Measurements from ENCODE around the gene EHD4. TPM values are rescaled to one million over a fixed set of nuclear protein-coding genes. Genes with fewer than 3 reads are reported as not detected.
A peak's percentile ranks its signal among the peaks of the same experiment; 100 is the strongest.

Gene EHD4
- total RNA-seq, 1 donor from 2014 or later: 42.2 TPM

DNA sequence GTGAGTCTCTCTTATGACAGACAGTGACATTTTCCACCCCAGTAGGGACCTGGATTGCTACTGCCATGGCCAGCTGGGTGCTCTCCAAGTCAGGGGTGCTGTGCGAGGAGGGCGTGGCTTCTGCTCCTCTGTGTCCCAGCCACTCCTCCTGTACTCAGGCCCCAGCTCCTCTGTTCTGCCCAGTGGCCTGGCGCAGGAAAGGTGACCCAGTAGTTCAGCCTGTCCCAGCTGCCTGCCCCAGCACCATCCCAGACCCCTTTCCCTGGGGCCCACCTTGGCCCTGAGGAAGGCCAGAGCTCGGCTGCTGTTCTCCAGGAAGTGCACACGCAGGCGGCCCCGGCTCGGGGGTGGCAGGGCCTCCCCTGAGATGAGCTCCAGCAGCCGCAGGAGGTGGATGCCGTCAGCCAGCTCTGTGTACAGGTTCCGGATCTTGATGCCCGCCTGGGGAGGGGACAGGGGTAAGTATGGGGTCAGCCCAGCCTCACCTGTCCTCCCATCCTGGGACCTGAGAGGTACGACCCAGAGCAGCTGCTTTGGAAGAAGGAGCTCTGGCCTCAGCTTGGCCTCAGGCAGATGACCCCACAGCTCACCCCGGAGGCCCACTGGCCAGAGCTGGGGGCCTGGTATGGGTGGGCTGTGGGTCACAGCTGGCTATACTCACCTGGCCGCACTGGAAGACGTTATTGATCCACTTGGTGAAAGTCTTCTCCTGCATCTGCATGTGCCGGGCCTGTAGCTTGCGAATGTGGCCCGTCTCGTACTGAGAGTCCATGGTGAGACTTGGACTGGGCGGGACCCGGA, 79.5 kb downstream of the EHD4 start:
- intact Hi-C loops (cut with DNase I): loop anchor here (2.0 to 10.0 kb wide), 3 partner anchors 66 to 162 kb away; partner anchors contain the start of genes JMJD7 and MAPKBP1
- DNase-seq (ENCODE audit: low spot score): peak; percentile 91

DNA sequence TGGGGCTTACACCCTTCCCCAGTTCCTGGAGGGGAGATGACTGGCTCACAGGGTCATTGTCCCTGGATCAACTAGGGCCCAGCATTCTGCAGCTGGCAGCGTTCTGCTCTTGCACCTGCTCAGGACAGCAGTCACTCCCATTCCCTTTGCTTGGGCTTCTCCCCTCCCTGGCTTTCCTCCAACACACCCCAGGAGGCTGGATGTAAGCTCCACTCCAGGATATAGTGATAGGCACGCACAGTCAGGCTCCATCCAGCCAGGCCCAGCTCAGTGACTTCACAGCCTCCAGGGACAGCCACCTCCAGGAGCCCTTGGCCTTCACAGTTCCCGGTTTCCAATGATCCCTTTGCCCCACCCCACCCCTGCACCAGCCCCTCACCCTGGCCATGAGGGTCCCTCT, 80.4 kb downstream of the EHD4 start:
- intact Hi-C loops (cut with DNase I): loop anchor here (2.0 to 10.0 kb wide), 3 partner anchors 65 to 163 kb away; partner anchors contain the start of genes JMJD7 and MAPKBP1
- DNase-seq (ENCODE audit: low spot score): no peak

DNA sequence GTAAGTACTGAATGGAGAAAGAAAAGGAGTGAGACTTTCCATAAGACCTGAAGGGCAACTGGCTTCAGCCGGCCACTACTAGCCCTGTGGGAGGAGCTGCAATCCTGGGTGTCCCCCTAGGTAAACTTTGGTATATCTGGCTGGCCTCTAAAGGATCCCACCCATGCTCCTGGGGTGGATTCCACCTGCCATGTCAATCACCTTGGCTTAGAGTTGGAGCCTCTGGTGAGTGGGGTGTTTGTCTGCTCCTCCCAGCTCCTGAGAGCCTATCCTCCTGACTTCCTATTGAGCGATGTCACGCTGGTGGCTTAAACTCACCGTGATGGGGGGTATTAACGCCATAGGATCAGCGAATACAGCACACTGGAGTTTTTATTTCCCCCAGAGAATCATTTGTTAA, 81.1 kb downstream of the EHD4 start:
- intact Hi-C loops (cut with DNase I): loop anchor here (5.0 to 10.0 kb wide), 2 partner anchors 64 to 164 kb away; partner anchors contain the start of gene JMJD7
- no peak for DNase-seq (ENCODE audit: low spot score)

DNA sequence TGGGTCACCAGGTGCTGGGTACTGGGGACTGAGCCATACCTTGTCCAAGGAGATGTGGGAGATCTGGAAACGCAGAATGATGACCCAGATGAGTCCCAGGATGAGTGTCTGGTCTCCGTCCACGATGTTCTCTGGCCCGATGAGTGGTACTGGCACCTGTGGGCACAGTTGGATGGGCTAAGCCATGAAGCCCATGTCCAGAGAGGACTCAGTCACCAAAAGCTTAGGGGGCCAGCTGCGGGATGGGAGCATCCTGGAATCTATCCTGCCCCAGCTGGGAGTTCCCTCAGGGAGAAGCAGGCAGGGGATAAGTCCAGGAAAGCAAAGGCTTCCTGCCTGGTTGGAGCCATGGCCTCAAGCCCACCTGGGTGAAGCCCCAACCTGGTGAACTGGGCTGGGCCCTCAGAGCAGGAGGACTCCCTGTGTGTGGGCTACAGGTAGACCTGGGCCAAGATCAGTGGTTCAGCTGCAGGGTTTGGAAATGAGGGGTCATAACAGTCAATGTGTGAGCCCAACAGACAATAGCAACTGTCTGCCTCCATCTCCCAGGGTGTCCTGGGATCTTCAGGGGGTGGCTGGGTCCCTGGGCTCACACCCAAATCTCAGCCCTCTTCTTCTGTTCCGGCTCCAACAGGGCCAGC, 82.2 kb downstream of the EHD4 start:
- intact Hi-C loops (cut with DNase I): loop anchor here (5.0 to 10.0 kb wide), 2 partner anchors 63 to 165 kb away; partner anchors contain the start of gene JMJD7
- no peak for DNase-seq (ENCODE audit: low spot score)

DNA sequence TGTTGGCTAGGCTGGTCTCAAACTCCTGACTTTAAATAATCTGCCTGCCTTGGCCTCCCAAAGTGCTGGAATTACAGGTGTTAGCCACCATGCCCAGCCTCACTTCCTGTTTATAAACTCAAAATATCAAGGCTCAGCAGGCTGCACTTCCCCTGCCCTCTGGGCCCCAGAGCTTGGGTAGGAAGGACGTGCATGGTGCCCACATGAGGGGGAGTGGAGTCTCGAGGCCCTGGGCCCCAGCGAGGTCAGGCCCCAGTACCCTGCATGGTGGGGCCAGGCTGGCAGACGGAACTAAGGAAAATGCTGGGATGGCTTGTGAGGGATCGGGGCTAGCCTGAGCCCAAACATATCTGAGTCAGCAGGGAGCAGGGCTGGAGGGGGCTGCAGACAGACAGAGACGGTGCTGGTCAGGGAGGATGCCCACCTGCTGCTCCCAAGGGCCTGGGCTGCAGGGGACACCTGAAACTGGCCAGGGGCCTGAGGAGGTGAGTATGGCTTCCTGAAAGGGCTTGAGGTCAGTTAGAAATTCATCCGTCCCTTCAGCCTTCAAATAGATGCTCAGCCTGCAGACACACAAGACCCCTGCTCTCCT, 83.6 kb downstream of the EHD4 start:
- intact Hi-C loops (cut with DNase I): no loop called here

DNA sequence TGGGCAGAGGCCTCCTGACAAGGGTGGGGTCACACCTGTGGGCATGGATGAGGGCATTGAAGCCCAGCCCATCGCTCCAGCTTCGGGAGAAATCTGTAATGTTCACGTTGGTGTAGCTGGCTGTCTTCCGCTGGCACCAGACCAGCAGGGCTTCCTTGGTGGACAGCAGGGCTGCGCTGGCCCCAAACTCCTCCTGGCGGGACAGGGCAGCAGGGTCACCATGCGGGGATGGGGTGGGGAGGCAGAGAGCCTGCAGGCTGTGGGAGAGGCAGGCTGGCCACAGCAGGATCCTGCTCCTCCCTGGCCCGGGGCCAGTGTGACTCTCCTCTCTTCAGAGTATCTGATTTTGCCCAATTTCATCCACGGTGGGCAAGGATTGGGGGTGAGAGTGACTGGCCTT, 84.5 kb downstream of the EHD4 start:
- intact Hi-C loops (cut with DNase I): no loop called here
- no peak for DNase-seq (ENCODE audit: low spot score)

More for the DNA sequence above, 83.6 kb downstream of the EHD4 start:
- DNase-seq (ENCODE audit: low spot score): no peak

DNA sequence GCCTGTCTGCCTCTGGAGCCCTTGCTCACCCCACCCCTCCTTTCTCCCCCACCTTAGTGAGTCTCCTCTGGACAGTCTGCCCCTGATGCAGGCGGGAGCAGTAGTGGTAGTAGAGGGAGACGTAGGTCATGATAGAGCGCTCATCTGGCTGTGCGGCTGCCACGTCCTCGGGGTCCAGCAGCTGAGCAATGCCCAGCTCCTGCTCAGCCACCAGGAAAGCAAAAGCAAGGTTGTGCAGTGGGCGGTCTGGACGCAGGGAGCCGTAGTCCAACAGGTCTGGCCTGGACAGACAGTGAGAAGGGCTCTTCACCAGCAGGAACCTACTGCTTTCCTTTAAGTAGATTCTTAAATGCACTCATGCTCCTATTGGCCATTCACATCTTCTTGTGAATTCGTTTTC, 85.2 kb downstream of the EHD4 start:
- no peak for DNase-seq (ENCODE audit: low spot score)
- intact Hi-C loops (cut with DNase I): no loop called here

DNA sequence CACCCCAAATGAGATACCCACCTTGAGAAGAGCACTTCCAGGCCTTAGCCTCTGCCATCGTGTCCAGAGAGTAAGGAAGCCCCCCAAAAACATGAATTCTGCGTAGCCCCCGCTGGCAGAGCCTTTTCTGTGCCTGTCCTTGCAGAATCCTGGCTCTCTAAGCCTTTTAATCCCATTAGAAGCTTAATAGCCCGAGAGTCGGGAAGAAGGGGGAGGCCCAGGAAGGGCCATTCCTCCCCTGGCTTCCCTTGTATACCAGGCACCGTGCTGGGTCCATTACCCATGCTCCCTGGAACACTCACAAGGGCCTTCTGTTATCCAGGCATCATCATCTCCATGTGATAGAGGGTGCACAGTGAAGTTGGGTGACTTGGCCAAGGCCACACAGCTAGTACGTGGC, 85.6 kb downstream of the EHD4 start:
- intact Hi-C loops (cut with DNase I): no loop called here
- DNase-seq (ENCODE audit: low spot score): no peak

DNA sequence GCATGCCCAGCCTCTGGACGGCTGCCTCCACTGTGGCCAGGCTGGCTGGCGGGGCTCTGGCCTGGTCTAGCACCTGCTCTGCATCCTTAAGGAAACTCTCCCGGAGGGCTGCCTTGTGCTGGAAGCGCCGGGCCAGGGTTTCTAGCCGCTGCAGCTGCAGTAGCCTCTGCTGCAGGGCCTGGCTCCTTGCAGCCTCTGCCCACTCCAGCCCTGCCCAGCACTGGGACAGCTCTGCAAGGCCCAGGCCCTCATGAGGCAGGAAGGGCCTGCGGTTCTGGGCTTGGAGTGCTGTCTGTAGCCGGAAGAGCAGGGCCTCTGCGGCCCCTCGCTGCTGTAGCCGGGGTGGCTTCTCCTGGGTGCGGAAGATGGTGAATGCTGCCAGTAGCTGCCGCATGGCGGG, 86.5 kb downstream of the EHD4 start:
- no peak for DNase-seq (ENCODE audit: low spot score)
- intact Hi-C loops (cut with DNase I): no loop called here

DNA sequence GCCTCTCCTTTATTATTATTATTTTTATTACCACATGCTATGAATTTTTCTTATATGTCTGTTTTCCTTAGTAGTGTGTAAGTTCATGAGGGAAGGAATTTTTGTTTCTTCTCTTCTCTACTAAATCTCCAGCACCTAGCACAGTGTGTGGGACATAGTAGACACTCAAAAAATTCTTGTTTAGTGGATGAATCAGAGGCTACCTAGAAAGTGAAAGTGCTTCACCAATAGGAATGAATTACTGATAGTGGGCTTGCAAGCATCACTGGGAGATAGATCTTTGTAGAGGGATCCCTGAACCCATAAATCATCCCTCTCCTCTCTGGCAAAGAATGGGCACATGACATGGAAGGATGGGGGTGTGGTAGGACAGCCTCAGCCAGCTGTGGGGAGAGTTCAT, 87.0 kb downstream of the EHD4 start:
- intact Hi-C loops (cut with DNase I): no loop called here
- no peak for DNase-seq (ENCODE audit: low spot score)

DNA sequence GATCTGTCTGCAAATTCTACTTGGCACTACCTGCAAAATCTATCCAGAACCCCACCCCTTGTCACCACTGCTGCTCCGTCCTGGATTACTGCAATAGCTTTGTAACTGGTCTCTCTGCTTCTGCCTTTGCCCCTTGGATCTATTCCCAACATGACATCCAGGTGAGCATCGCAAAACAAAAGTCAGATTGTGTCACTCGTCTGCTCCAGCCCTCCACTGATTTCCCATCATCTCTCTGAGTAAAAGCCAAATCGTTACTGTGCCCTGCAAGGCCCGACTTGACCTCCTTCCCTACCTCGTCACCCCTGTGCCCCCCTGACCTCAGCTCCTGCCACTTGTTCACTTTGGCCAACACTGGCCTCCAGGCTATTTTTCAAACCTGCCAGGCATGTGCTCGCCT, 87.9 kb downstream of the EHD4 start:
- DNase-seq (ENCODE audit: low spot score): no peak
- intact Hi-C loops (cut with DNase I): no loop called here

DNA sequence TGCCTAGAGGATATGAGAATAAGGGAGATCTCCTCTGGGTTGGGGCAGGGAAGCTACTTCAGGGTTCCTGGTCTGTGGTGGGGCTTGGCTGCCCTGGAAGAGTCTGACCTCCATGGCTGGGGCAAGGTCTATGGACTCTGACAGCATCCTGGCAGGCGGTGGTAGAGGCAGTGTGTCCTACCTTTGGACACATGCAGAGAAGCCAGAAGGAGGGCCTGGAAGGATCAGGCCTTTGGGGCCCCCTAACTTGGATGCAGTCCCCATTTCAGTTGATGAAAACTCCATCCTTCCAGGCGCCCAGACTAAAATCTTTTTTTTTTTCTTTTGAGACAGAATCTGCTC, 88.9 kb downstream of the EHD4 start:
- intact Hi-C loops (cut with DNase I): no loop called here
- no peak for DNase-seq (ENCODE audit: low spot score)

DNA sequence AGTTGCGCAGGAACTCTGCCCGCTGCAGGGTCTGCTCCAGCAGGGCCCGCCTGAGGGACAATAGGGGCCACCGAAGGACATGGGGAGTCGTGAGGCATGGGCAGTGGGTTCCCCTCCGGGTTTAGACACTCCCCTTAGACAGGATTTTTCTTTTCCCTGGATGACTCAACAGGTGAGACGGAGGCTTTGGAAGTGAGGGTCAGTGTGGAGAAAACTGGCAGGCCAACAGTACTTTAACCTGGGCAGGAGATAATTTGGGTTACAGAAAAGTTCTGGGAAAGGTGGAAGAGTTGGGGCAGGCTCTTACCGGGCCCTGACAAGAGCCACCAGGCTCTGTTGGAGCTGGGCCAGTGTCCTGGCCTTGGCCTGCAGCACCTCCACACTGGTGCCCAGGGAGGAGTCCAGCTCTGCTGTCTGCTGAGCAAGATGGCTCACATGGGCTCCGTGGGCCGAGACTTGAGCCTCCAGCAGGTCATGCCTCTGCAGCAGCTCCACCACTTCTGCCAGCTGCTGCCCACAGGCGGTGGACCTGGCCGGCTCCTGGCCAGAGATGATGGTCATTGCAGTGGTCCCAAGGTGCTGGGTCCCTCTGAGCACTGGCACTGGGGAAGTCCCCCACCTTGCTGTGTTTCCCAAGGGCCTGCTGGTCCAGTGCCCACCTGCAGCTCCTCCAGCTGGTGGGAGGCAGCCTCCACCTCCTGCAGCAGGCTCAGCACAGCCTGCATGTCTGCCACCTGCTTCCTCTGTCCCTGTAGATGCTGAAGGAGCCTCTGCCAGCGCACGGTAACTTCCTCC, 89.5 kb downstream of the EHD4 start:
- no peak for DNase-seq (ENCODE audit: low spot score)
- intact Hi-C loops (cut with DNase I): no loop called here

DNA sequence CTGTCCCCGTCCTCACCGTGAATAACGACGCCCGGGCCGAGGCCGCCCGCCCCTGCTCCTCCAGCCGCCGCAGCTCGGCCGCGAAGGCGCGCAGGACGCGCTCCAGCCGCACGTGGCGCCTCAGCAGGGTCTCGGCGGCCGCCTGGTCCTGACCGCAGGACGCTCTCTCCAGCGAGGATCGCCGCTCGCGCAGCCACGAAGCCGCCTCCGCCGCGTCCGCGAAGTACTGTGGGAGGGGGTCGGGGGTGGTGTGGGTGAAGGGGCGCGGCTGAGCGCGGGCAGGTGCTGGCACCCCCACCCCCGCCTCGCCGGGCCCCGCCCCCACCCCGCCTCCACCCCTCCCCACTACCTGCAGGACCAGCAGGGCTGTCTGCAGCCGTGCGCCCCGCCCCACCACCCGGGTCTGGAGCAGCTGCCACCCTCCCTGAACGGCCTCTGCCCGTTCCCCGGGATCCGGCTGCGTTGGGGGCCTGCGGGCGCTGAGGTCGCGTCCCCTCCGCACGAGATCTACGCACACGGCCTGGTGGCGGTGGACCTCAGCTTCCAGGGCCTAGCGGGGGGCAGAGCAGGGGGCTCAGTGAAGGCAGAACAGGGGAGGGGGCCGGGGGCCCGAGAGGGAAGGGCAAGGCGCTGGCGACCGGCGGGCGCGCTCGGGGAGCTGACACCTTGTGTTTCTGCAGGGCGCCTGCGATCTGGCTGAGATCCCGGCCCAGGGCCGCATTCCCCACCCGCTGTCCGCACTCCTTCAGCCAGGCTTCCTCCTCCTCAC, 90.3 kb downstream of the EHD4 start:
- no peak for DNase-seq (ENCODE audit: low spot score)
- intact Hi-C loops (cut with DNase I): no loop called here

DNA sequence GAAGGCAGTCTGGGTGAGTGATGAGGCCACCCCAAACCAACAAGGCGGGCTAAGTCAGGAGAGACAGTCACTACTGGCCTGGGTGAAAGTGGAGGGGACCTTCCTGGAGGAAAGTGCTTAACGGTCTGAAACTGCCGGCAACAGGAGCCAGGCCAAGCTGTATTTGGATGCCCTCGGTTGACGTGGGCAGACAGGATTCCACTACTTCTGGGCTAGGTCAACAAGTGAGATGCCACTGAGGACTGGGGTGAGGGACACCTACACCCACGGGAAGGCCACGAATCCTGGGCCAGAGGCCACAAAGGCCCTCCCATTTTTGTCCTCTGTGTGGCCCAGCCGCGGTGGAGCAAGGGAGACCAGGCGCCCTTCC, 90.8 kb downstream of the EHD4 start:
- intact Hi-C loops (cut with DNase I): no loop called here
- DNase-seq (ENCODE audit: low spot score): no peak

DNA sequence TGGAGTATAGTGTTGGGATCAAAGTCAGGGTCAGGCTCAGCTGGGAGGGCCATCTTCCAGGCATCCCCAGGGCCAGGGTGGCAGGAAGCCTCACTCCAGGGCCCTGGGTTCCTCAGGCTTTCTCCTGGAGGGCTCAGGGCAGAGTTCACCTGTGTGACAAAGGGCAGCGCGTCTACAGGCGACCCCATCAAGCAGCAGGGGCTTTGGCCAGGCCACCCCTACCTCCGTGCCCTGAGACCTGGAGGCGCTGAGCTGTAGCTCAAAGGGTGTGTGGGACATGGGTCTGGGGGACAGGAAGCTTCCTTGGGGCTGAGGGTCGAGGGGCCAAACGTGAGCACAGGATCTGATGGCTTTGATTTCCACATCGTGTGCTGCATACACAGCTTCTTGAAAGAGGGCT, 91.3 kb downstream of the EHD4 start:
- intact Hi-C loops (cut with DNase I): no loop called here
- DNase-seq (ENCODE audit: low spot score): no peak

DNA sequence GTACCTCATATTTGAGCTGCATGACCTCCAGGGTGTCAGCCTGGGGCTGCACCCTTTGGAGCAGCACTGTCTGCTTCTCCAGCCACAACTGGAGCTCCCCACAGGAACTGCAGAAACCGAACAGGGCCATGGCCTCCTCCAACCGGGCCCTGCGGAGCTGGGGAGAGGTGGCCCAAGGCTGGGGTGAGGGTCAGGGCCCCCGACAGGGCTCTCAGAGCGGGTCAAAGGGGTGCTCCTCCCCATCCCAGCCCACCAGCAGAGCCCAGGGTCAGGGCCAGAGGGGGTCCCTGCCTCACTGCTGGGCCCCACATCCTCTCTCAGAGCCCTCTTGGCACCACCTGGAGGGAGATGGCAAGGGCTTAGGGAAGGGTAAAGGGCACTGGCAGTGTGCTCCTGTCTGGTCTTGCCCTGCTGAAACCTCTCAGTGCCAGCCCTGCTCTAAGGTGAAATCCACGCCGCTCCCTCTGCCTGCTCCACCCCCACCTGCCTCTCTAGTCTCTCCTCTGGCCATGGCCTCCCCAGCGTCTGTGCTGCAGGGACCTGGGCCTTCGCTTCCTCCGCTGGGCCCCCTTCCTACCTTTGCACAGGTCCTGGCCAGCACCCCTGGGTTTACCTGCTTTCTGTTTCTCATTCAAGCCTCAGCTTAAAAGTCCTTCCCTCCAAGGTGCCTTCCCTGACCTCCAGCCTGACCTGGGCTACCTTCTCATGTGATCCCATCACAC, 92.0 kb downstream of the EHD4 start:
- no peak for DNase-seq (ENCODE audit: low spot score)
- intact Hi-C loops (cut with DNase I): no loop called here

DNA sequence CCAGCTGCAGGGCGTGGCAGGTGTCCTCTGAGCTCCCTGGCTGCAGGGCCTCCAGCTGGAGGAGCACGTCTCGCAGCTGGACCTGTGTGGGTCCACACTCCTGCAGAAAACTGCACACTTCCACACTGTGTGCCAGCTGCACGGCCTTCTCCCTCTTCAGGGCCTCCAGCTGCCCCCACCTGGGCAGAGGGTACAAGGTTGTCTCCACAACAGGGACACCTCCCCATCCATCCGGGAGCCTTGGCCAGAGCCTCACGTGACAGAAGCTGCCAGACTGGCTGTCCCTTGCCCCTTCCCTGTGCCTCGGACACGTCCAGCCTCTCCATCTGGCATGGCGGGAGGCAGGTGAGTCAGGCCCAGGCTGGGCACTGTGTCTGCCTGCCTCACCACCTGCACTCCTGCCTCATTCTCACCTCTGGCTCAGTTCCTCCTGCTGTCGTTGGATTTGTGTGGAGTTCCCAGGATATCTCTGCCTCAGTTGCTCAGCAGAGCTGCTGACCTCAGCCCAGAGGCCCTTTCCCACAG, 93.0 kb downstream of the EHD4 start:
- DNase-seq (ENCODE audit: low spot score): no peak
- intact Hi-C loops (cut with DNase I): no loop called here

DNA sequence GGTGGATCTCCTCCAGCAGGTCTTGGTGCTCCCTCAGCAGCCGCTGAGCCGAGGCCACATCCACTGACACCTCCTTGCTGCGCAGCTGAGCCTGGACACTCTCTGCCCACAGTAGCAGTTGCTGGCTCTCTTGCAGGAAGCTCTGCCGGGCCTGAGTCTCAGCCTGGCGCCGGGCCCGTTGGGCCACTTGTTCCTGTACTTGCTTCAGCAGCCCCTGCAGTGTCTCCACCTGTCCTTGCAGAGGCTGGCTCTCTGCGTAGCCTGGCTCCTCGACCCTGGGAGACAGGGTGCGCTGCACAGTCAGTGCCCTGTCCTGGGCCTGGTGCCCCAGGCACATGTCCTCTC, 94.0 kb downstream of the EHD4 start:
- DNase-seq (ENCODE audit: low spot score): no peak
- intact Hi-C loops (cut with DNase I): no loop called here

Measured in cardiac septum (tissue), 1 donor.